HG03095 (cell line): Measurements from ENCODE around the gene LGALSL.
"Not testable (repeated sequence)": the region's sequence is repeated elsewhere in the genome, so short reads cannot be mapped to it uniquely, and the experiment has no call there.

ENCODE experiments used
- ATAC-seq: cut with Tn5 transposase; IDR thresholded peaks from one replicate; pipeline ENCODE4 v1.9.1; 2021; ENCODE audit warnings: moderate library complexity; ENCODE audit not compliant: unreplicated experiment

The LGALSL gene

DNA sequence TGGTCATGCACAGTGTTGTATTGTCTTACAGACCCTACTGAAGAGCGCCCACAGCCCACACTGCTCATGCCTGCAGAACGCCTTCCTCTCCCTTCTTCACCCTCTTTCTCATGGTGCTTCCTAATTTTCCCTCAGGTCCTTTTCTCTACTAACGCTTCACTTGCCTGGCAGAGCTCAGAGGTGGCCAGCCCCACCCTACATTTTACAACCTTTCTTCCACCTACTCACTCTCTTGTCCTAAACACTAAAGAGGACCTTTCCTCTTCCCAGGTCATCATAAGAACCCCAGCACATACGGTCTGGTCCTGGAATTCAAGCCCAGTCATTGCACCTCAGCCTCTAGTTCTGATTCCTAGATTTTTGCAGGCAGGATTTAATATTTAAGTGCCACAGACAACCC is 11.7 kb upstream of the LGALSL start:
- no peak for ATAC-seq

DNA sequence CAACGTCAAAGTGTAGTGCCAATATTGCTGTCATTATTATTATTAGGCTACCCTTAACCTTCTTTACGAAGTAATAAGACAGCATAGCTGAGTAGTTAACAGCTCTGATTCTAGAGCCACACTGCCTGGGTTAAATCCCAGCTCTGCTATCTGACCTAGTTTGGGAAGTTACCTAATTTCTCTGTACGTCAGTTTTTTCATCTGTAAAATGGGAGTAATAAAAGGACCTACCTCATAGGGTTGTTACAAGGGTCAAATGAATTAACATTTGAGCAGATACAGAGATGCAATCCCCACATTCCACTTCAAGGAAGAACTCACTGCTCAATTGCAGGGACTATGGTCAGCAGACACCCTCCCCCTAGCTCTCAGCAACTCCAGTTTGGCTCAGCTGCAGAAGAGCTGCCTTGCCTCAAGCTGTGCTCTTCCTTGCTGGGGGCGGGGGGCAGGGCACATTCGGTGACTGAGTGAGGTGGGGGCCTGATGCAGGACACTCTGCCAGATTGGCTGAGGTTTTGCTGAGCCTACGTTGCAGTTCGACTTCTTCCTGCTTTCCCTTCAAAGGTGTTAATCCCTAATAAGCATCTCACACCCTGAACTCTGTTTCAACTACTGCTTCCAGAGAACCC is 11.0 kb upstream of the LGALSL start:
- no peak for ATAC-seq

GRCh38 chr2:64445970-64446369 is 8.0 kb upstream of the LGALSL start:
- not testable (repeated sequence) for ATAC-seq

- ATAC-seq, result no peak
Observed at GRCh38 chr2:64447317-64448040, 6.5 kb upstream of the LGALSL start.

GRCh38 chr2:64448041-64448426 is 5.9 kb upstream of the LGALSL start:
- no peak for ATAC-seq

DNA sequence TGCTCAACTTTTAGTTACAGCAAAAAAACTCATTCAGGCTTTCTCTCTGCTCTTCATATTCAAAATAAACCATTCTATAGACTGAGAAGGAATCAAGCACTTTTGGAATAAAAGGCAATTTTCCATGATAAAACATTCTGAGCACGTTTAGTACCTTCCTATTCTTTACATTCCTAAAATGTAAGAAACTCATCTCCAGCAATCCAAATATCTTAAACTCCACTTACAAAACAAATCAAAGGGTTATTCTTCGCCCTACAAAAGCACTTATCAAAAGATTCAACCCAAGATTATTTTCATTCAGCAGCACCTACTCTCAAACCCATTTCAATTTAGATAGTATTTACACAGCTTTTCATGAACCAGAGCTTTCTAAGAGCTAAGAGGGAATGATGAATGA is 2.9 kb upstream of the LGALSL start:
- no peak for ATAC-seq

GRCh38 chr2:64454386-64455332 is 697 bp downstream of the LGALSL start:
- peak; percentile 52 for ATAC-seq

- no peak for ATAC-seq
Observed at GRCh38 chr2:64455545-64455944, 1.6 kb downstream of the LGALSL start.

- ATAC-seq, result no peak
Observed at GRCh38 chr2:64456293-64456692, 2.3 kb downstream of the LGALSL start.

GRCh38 chr2:64457524-64457923 is 3.6 kb downstream of the LGALSL start:
- no peak for ATAC-seq

DNA sequence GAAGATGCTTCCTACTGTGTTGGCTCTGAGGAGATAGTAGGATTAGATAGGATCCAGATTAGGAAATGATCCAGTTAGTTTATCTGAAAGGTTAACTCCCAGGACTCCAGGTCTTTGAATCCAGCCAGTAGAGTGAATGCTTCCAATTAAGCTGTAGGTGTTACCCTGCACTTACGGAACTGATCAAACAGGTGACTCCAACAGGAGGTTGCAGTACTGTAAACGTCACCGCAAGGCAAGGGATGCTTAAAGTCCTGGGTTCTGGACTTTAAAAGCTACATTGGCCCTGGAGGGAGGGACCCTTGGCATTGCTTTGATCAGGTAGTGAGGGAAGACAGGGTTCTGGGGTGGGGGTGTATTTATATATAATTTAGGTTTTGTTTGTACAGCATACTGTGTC is 5.6 kb downstream of the LGALSL start:
- ATAC-seq, result no peak

- no peak for ATAC-seq
Observed at GRCh38 chr2:64460330-64460729, 6.4 kb downstream of the LGALSL start.

- no peak for ATAC-seq
Observed at GRCh38 chr2:64461271-64462058, 7.5 kb downstream of the LGALSL start.

DNA sequence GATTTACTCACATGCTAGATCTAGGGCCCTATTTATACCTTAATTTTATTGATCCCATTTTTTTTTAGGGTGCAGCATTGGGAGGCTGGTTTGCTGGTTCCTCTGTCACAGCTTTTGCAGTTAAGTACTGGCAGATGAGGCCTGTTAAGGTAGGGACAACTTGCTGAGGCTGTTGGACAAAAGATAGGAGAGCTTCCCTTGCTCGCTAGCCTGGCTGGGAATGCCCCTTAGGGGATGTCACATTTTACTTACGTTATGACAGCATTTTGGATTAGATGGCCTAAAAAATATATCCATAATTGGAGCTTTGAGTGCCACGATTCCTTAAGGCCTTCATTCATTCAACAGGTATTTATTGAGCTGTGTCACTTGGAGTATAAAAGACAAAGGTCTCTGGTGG is 8.2 kb downstream of the LGALSL start:
- ATAC-seq, result no peak

DNA sequence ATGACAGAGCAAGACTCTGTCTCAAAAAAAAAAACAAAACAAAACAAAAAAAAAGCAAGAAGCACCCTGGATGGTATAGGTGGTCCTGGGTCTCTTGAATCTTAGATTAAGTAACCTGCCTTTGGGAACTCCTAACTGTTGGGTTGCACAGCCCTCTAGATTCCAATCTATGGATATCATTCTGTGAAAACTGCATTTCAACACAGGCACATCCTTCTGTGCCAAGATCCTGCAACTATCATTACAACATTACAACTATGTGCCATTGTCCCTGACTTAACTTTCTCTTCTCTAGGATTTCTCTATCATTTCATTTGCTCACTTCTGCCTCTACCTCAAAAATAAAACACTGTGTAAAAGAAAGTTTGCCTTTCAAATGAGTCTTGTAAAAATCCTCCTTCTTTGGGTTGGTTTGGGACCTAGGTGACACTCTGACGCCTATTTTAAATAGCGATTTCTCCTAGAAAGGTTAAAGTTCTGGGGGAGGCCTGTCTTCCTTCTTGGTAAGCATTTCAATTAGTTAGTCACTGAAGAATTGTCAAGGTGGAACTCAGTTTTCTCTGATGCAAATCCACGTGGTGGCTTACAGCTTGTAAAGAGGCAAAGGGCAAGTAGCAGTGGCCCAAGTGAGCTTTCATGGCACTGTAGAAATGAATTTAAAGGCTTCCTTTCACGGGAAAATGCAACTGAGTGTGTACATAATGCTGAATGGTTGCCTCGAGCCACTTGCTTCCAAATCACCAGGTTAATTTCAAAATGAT is 9.2 kb downstream of the LGALSL start:
- ATAC-seq, result no peak

GRCh38 chr2:64463781-64464180 is 9.8 kb downstream of the LGALSL start:
- no peak for ATAC-seq

- no peak for ATAC-seq
Observed at GRCh38 chr2:64466478-64467085, 12.6 kb downstream of the LGALSL start.

DNA sequence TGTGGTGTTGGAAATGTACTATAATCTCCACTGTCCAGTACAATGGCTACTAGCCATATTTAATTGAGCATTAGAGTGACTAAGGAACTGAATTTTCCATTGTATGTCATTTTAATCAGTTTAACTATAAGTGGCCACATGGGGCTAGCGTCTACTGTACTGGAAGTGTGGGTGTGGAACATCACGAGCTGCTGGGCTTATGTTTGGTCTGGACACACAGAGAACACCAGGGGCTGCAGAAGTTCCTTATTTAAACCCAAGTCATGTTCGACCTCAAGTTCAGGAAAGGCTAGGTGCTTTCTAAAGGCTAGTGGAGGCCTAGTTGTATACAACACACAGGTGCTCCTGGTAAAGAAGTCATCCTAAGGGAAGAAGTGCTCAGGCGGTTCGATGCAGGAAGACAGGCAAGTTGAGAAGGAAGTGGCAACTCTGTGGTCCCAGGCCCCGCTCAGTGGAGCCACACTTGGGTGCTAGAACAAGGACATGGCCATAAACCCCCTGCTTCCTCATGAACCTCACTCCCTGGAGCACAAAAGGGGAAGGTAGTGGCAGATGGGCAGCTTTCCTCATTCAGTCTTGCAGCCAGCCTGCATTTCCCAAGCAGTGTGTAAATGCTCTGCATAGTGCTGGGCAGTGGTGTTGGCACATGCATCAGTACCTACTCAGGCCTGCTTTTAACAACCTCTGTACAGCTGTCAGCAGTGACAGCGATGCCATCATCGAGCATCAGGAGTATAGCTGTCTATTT is 13.3 kb downstream of the LGALSL start:
- ATAC-seq, result no peak

- ATAC-seq, result no peak
Observed at GRCh38 chr2:64469261-64469660, 15.3 kb downstream of the LGALSL start.
